GM10248 (cell line): ENCODE results near the gene ATP2A3.

Experiments
- CTCF ChIA-PET: fragments of 300-600 bp; sonication (Branson Sonifier 250); formaldehyde crosslinking; extraction: SDS; loops from one replicate; lab custom pipeline; 2021; ENCODE audit warnings: antibody characterized with exemption; lab: Yijun Ruan, JAX
- POLR2A ChIA-PET: fragments of 350-650 bp; sonication (Branson Sonifier 250); formaldehyde crosslinking; extraction: SDS; loops from one replicate; lab custom pipeline; 2020; ENCODE audit warnings: antibody characterized with exemption; lab: Yijun Ruan, JAX
- DNase-seq: peaks from one replicate; pipeline ENCODE4 v3.0.0; 2012; ENCODE audit errors: extremely low spot score
- CTCF ChIP-seq: IDR thresholded peaks from 2 replicates; pipeline ENCODE4 v1.5.1; 2012; ENCODE audit warnings: mild to moderate bottlenecking, low read depth; ENCODE audit errors: extremely low read depth, missing control alignments, control extremely low read depth

ATP2A3 gene

GRCh38 chr17:3974980-3975379, 10.7 kb upstream of the ATP2A3 start:
- POLR2A ChIA-PET: no interaction called here
- no peak for DNase-seq
- CTCF ChIA-PET: no interaction called here
- no peak for TF ChIP-seq CTCF

- no peak for DNase-seq
- no peak for TF ChIP-seq CTCF
- ChIA-PET POLR2A (no interaction called here), CTCF (interaction anchor here (1.0 to 2.8 kb wide), 3 partner anchors 9 to 60 kb away, joined by 3 to 6 read pairs (median 4); no protein-coding TSS in a partner anchor)
These were observed 10.0 kb upstream of the ATP2A3 start for GRCh38 chr17:3974138-3974687.

- ChIA-PET POLR2A (no interaction called here), CTCF (interaction anchor here (1.0 to 2.8 kb wide), 3 partner anchors 9 to 59 kb away, joined by 3 to 6 read pairs (median 4); no protein-coding TSS in a partner anchor)
- DNase-seq: no peak
- no peak for TF ChIP-seq CTCF
These were observed 9.4 kb upstream of the ATP2A3 start for GRCh38 chr17:3973495-3974137.

- POLR2A ChIA-PET: no interaction called here
- CTCF ChIA-PET: interaction anchor here (2.8 kb wide), 1 partner anchor 59 kb away, joined by 6 read pairs; no protein-coding TSS in a partner anchor
- no peak for DNase-seq
- no peak for TF ChIP-seq CTCF
These were observed 8.7 kb upstream of the ATP2A3 start for GRCh38 chr17:3972931-3973330.

GRCh38 chr17:3972281-3972731, 8.1 kb upstream of the ATP2A3 start:
- ChIA-PET CTCF (interaction anchor here (2.8 kb wide), 1 partner anchor 58 kb away, joined by 6 read pairs; no protein-coding TSS in a partner anchor), POLR2A (no interaction called here)
- TF ChIP-seq CTCF: no peak
- no peak for DNase-seq

GRCh38 chr17:3970668-3971067, 6.4 kb upstream of the ATP2A3 start:
- ChIA-PET CTCF (interaction anchor here (1.0 kb wide), 1 partner anchor 33 kb away, joined by 3 read pairs; no protein-coding TSS in a partner anchor), POLR2A (no interaction called here)
- no peak for TF ChIP-seq CTCF
- no peak for DNase-seq
